Gastroesophageal sphincter (tissue), 3 donors: ENCODE results near the gene MTX2.

Source experiments
- EP300 ChIP-seq: sonication (generic); formaldehyde crosslinking; IDR thresholded peaks from one replicate; pipeline ENCODE4 v1.6.1; 2017; ENCODE audit warnings: antibody characterized with exemption, mild to moderate bottlenecking
- POLR2A ChIP-seq, 2 donors: fragments of 450-650 bp; IDR thresholded peaks; one replicate each; pipeline ENCODE4 v1.6.1; 2017; ENCODE audit warnings: antibody characterized with exemption in 2 of 2, mild to moderate bottlenecking in 2 of 2, moderate library complexity in 1 of 2
- POLR2AphosphoS5 ChIP-seq: sonication (generic); formaldehyde crosslinking; IDR thresholded peaks from one replicate; pipeline ENCODE4 v1.6.1; 2017; ENCODE audit warnings: antibody characterized with exemption
- TF ChIP-seq, protein P1 (sequence below), 4 experiments: fragments of 200-600 bp in 2 of 4; fragments of 450-650 bp in 2 of 4; sonication (generic) in 1 of 4; IDR thresholded peaks; one replicate each; pipeline ENCODE4 v1.5.1; 2017 to 2019; ENCODE audit warnings: antibody characterized with exemption in 4 of 4, mild to moderate bottlenecking in 2 of 4, moderate library complexity in 2 of 4

DNA sequence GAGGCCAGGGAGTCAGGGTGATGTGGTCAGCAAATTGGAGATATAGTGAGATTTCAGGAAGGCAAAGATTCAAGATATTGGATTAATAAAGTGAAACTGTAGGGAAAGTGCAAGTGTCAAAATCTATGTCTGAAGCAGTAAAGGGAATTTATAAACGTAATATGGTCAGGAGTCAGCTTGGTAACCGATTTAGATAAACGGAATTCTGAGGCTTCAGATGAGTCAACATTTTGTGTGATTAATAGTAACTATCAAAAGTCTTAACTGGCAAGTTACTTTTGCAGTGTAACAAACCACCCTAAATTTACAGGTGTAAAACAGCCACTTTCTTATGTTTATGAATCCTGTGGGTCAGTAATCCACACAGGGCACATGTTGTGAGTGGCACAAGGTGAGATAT is 10.9 kb downstream of the MTX2 start:
- TF ChIP-seq, protein P1, sequence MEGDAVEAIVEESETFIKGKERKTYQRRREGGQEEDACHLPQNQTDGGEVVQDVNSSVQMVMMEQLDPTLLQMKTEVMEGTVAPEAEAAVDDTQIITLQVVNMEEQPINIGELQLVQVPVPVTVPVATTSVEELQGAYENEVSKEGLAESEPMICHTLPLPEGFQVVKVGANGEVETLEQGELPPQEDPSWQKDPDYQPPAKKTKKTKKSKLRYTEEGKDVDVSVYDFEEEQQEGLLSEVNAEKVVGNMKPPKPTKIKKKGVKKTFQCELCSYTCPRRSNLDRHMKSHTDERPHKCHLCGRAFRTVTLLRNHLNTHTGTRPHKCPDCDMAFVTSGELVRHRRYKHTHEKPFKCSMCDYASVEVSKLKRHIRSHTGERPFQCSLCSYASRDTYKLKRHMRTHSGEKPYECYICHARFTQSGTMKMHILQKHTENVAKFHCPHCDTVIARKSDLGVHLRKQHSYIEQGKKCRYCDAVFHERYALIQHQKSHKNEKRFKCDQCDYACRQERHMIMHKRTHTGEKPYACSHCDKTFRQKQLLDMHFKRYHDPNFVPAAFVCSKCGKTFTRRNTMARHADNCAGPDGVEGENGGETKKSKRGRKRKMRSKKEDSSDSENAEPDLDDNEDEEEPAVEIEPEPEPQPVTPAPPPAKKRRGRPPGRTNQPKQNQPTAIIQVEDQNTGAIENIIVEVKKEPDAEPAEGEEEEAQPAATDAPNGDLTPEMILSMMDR (IDR thresholded peaks at IDR 0.05), result no peak
- TF ChIP-seq EP300 (no peak), POLR2AphosphoS5 (no peak), POLR2A (IDR thresholded peaks at IDR 0.05) (no peak)
